NB4 (cell line): ENCODE results near the gene KRI1.

Experiments
- DNase-seq: peaks from one replicate; pipeline ENCODE4 v3.0.0; 2010; ENCODE audit warnings: low read depth
- H3K4me3 ChIP-seq: one replicate; pipeline ENCODE4 v1.5.1; 2011; ENCODE audit warnings: mild to moderate bottlenecking, low read depth, low read length, moderate library complexity
- MYC ChIP-seq: IDR thresholded peaks from 2 replicates; pipeline ENCODE4 v1.6.1; 2011; ENCODE audit warnings: low read depth, low read length
- POLR2A ChIP-seq: IDR thresholded peaks from 2 replicates; pipeline ENCODE4 v1.6.1; 2011; ENCODE audit warnings: mild to moderate bottlenecking; ENCODE audit not compliant: insufficient read length; ENCODE audit errors: extremely low read depth
- TF ChIP-seq, protein P1 (sequence below): IDR thresholded peaks from 2 replicates; pipeline ENCODE4 v1.6.1; 2011; ENCODE audit warnings: low read depth, low read length
- TF ChIP-seq, protein P2 (sequence below): IDR thresholded peaks from one replicate; pipeline ENCODE4 v1.5.1; 2012; ENCODE audit warnings: low read depth, low read length

Gene KRI1

DNA sequence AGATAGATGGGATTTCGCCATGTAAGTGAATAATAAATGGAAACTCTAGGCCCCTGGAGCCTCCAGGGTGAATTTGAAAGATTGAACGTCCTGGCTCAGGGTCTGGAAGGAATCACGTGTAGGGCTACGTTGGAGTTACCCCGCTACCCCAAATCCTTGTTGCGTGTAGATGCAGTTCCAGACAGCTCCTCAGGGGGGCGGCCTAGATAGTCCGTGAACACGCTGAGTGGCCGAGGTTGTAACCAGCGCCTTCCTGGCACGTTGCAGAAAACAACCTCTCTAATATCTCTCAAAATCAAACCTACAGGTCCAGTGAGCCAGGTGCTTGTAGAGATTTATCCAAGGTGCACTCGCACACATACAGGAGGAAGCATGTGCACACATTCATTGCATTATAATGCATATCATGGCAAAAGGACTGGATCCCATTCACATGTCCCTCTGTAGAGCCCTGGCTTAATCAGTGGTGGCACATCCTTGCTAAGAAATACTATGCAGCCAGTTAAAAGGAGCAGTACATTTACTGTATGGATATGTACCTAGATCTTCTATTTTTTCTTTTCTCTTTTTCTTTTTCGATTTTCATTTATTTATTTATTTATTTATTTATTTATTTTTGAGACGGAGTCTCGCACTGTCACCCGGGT is 60.1 kb downstream of the KRI1 start:
- no peak overlapping the region for H3K4me3 ChIP-seq
- peak; percentile 94 for DNase-seq
- TF ChIP-seq POLR2A (no peak), MYC (peak; percentile 97)
- TF ChIP-seq, protein P1, sequence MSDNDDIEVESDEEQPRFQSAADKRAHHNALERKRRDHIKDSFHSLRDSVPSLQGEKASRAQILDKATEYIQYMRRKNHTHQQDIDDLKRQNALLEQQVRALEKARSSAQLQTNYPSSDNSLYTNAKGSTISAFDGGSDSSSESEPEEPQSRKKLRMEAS, result peak; percentile 95
- TF ChIP-seq, protein P2, sequence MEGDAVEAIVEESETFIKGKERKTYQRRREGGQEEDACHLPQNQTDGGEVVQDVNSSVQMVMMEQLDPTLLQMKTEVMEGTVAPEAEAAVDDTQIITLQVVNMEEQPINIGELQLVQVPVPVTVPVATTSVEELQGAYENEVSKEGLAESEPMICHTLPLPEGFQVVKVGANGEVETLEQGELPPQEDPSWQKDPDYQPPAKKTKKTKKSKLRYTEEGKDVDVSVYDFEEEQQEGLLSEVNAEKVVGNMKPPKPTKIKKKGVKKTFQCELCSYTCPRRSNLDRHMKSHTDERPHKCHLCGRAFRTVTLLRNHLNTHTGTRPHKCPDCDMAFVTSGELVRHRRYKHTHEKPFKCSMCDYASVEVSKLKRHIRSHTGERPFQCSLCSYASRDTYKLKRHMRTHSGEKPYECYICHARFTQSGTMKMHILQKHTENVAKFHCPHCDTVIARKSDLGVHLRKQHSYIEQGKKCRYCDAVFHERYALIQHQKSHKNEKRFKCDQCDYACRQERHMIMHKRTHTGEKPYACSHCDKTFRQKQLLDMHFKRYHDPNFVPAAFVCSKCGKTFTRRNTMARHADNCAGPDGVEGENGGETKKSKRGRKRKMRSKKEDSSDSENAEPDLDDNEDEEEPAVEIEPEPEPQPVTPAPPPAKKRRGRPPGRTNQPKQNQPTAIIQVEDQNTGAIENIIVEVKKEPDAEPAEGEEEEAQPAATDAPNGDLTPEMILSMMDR, result peak; percentile 100
